ENCODE data around the gene SELENON. TPM values are rescaled to one million over a fixed set of nuclear protein-coding genes. Genes with fewer than 3 reads are reported as not detected.

The SELENON gene
- total and polyA plus RNA-seq, 7 donors: 25.3 to 104 (median 39.3) TPM

DNA sequence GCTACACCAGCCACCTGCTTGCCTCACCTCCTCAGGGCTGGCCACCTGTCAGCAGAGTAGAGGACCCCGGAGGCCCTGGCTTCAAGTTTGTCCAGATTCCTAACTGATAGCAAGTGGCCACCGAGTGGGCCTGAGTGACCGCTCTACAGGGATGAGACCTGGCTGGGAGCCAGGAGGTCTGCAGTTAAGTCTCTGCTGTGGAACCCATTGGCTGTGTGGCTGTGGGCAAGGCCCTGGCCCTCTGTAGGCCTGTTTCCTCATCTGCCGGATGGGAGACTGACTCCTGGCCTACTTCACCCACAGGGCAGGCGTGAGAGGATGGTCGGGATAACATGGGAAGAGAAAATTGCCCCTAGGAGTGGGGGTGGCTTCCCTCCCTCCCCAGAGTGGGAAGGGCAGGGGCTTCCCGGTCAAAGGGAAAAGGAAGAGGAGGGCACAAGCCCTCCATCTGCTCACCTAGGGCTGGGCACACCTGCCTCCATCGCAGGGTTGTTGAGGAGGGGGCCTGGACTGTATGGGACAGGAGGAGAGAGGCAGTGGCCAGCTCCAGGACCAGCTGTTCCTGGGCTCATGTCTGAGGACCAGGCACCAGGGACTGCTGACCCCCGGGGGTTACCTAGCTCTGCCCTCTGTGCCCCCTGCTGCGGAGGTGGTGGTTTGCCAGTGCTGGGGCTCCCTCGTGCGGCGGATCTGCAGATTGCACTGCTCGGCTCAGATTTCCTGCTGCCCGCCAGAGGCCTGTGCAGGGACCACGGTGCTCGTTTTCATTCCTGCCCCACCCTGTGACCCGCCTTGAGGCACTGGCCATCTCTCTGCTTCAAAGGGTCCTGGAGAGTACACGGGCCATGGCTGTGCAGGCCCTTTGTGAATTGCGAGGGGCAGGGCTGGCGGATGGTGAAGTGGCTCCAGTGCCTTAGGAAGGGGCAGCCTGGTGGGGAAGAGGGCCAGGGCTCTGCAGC is 10.6 kb downstream of the SELENON start:
- TF ChIP-seq, protein P1, sequence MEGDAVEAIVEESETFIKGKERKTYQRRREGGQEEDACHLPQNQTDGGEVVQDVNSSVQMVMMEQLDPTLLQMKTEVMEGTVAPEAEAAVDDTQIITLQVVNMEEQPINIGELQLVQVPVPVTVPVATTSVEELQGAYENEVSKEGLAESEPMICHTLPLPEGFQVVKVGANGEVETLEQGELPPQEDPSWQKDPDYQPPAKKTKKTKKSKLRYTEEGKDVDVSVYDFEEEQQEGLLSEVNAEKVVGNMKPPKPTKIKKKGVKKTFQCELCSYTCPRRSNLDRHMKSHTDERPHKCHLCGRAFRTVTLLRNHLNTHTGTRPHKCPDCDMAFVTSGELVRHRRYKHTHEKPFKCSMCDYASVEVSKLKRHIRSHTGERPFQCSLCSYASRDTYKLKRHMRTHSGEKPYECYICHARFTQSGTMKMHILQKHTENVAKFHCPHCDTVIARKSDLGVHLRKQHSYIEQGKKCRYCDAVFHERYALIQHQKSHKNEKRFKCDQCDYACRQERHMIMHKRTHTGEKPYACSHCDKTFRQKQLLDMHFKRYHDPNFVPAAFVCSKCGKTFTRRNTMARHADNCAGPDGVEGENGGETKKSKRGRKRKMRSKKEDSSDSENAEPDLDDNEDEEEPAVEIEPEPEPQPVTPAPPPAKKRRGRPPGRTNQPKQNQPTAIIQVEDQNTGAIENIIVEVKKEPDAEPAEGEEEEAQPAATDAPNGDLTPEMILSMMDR (IDR thresholded peaks at IDR 0.05): peak; percentile 90
- peak; percentile 58 to 81 (median 68) for ATAC-seq
- Histone ChIP-seq H3K36me3 (ENCODE audit: insufficient read depth in 1 of 2, low read depth in 1 of 2) (peaks cover 0 to 81% of the 10 kb centered on the region in 2 donors), H3K9me3 (no peaks in the 10 kb centered on the region), H3K27me3 (ENCODE audit: insufficient read depth in 3 of 3, low read length in 2 of 3) (no peaks in the 10 kb centered on the region), H3K27ac (no peak overlapping the region), H3K4me3 (no peak overlapping the region), H3K4me1 (peaks cover 23% of the 10 kb centered on the region)
- 29 to 36% (median 33%) methylated on average over 21 of the region's 21 CpGs for WGBS, 3 donors
- DNase-seq: peak; percentile 74 to 88
- intact Hi-C loops (cut with DNase I): loop anchor here in 1 of 2 donors (5.0 kb wide), 1 partner anchor 308 kb away; no protein-coding TSS in a partner anchor

- TF ChIP-seq, protein P1 (IDR thresholded peaks at IDR 0.05): no peak
- no peak overlapping the region for H3K27ac ChIP-seq
- peaks cover 0 to 89% of the 10 kb centered on the region in 2 donors for H3K36me3 ChIP-seq (ENCODE audit: insufficient read depth in 1 of 2, low read depth in 1 of 2)
- H3K4me1 ChIP-seq: peaks cover 14% of the 10 kb centered on the region
- WGBS, 3 donors: 84 to 90% (median 84%) methylated on average over 12 to 13 of the region's 13 CpGs
- ATAC-seq: no peak
- intact Hi-C loops (cut with DNase I): loop anchor here in 1 of 2 donors (5.0 kb wide), 1 partner anchor 309 kb away; no protein-coding TSS in a partner anchor
- H3K27me3 ChIP-seq (ENCODE audit: insufficient read depth in 3 of 3, low read length in 2 of 3): no peaks in the 10 kb centered on the region
- no peak overlapping the region for H3K4me3 ChIP-seq
- no peaks in the 10 kb centered on the region for H3K9me3 ChIP-seq
- DNase-seq: no peak
These were observed 11.5 kb downstream of the SELENON start for GRCh38 chr1:25811384-25812082.

GRCh38 chr1:25813071-25813733 is 13.2 kb downstream of the SELENON start:
- Histone ChIP-seq H3K27me3 (ENCODE audit: insufficient read depth in 3 of 3, low read length in 2 of 3) (no peaks in the 10 kb centered on the region), H3K4me3 (no peak overlapping the region), H3K36me3 (ENCODE audit: insufficient read depth in 1 of 2, low read depth in 1 of 2) (peaks cover 0 to 77% of the 10 kb centered on the region in 2 donors), H3K27ac (no peak overlapping the region), H3K9me3 (no peaks in the 10 kb centered on the region), H3K4me1 (peaks cover 10% of the 10 kb centered on the region)
- DNase-seq: no peak
- TF ChIP-seq, protein P1 (IDR thresholded peaks at IDR 0.05): no peak
- intact Hi-C loops (cut with DNase I): loop anchor here in 1 of 2 donors (5.0 kb wide), 1 partner anchor 311 kb away; no protein-coding TSS in a partner anchor
- ATAC-seq: no peak
- 81 to 84% (median 84%) methylated on average over 11 of the region's 11 CpGs for WGBS, 3 donors

DNA sequence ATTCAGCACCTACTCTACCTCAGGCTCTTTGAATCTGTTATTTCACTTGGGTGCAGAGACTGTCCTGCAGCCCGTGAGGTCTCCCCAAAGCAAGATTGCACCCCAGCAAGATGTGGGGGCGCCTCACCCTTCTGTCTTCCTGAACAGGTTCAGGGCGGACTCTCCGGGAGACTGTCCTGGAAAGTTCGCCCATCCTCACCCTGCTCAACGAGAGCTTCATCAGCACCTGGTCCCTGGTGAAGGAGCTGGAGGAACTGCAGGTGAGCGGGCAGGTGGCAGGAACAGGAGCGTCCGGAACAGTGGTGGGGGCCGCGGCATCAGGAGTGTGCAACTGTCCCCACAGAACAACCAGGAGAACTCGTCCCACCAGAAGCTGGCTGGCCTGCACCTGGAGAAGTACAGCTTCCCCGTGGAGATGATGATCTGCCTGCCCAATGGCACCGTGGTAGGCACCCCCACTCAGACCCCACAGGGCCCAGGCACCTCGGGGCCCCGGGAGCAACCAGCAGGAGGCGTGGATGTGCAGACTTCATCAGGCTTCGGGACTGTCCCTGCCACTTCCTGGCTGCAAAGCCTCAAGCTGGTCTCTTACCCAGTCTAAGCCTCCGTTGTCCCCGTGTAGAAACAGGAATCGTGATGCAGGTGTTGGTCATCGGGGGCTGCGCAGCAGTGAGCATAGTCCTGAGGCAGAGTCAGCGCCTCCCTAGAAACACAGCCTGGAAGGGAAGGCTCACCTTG is 13.9 kb downstream of the SELENON start:
- DNase-seq (no peak), ATAC-seq (no peak)
- peaks cover 17% of the 10 kb centered on the region for H3K4me1 ChIP-seq
- intact Hi-C loops (cut with DNase I): loop anchor here in 1 of 2 donors (5.0 kb wide), 1 partner anchor 312 kb away; no protein-coding TSS in a partner anchor
- H3K27me3 ChIP-seq (ENCODE audit: insufficient read depth in 3 of 3, low read length in 2 of 3): no peaks in the 10 kb centered on the region
- H3K36me3 ChIP-seq (ENCODE audit: insufficient read depth in 1 of 2, low read depth in 1 of 2): peaks cover 0 to 70% of the 10 kb centered on the region in 2 donors
- H3K4me3 ChIP-seq: no peak overlapping the region
- TF ChIP-seq, protein P1 (IDR thresholded peaks at IDR 0.05): no peak
- H3K27ac ChIP-seq: no peak overlapping the region
- no peaks in the 10 kb centered on the region for H3K9me3 ChIP-seq
- 89 to 92% (median 90%) methylated on average over 24 of the region's 24 CpGs for WGBS, 3 donors
